GM18868 (cell line): ENCODE results near the gene DOK7.

Experiments used
- ATAC-seq: cut with Tn5 transposase; IDR thresholded peaks from one replicate; pipeline ENCODE4 v1.9.1; 2021; ENCODE audit warnings: mild to moderate bottlenecking, moderate library complexity; ENCODE audit not compliant: unreplicated experiment

The DOK7 gene

DNA sequence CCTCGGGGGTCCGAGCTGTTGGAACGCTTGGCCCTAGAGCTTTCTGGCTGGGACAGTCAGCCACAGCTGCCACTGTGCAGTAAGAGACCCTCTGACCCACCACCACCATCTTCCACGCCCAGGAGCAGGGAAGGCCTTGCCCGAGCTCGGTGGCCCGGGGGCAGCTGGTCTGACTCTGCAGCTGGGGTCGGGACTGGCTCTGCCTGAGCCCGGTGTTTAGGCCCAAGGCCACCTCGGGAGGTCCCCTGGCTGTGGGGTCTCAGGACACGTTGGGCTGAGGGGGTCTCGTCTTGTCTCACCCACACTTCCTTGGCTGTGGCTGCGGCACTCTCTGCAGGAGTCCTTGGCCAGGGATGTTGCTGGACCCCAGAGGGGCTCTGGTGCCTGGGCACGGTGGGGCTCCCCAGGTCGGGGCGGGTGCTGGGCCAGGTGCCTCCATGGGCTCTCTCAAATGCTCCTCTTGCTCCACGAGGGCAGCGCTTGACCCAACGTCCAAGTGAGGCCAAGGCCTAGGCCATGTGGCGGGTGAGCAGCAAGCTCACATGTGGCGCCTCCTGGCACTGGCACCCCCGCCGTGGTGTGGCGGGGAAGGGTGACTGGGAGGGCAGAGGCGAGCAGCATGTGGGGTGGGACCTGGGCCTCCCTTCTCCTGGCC, 22.9 kb downstream of the DOK7 start:
- ATAC-seq = no peak

DNA sequence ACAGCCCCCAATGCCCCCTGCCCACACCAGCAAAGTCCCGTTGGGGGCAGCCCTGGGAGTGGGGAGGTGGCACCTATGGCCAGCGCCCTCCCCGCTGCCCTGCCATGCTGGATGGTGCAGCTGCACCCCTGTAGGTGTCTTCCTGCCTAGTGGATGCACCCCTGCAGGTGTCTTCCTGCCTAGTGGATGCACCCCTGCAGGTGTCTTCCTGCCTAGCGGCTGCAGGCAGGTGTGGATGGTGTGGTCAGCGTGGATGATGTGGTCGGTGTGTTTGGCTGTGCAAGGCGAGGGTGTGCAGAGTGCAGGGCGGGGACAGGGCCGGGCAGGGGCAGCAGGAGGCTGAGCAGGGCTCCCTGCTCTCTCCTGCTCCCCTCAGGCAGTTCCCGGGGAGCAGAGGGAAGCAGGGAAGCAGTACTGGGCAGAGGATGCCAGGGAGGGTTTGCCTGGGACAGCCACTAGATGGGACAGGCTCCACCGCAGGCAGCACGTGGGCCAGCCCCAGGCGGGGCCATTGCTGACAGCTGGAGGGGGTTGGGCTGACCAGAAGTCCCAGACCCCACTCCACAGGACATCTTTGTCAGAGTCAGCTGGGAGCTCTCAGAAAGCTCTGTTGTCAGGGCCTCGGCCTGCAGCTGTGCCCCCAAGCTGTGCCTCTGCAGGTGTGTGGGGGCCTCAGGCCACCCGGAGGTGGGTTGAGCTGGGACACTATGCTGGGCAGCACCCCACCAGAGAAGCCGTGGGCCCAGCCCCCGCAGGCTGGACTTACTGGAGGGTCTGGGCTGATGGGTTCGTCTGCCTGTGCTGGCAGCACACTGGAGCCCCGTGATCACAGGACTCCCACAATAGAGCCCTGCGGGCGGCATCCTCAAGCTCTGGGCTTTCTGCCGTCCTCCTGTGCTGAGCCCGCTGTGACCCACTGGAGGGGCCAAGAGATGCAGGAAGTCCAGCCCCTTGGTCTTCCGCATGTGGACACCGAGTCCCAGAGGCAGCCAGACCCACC, 23.7 kb downstream of the DOK7 start:
- ATAC-seq = no peak

DNA sequence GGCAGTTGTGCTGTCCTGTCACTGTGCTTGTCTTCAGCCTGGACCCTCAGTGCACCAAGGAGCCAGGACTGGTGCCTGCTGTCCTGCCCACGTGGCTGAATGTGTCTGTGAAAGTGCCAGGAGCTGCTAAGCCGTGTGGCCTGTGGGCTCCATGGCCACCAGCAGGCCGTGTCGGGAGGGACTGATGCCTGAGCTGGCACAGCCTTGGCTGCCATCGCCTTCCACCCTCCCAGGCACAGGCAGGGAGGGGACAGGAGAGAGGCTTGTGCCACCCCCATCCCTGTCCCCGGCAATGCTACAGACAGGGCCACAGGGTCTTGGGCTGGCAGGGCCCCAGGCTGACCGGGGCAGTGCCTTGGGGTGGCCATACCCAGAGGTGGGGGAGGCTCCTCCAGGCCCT, 24.8 kb downstream of the DOK7 start:
- ATAC-seq = no peak

DNA sequence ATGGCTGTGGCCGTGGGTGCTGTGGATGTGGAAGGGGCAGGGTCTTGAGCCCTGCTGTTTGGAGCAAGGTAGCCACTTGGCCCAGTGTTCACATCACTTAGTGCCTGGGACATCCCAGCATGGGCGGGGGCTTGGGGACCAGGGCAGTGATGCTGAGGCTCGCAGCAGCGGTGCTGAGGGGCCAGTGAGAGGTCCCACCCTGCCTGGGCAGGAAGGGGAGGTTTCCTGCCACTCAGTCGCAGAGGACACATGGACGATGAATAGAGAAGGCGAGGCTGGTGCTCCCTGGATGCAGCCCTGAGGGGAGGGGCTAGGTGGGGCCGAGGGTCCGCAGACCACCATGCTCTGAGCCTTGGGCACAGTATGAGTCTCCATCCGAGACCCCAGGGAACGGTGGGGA, 25.7 kb downstream of the DOK7 start:
- no peak for ATAC-seq

DNA sequence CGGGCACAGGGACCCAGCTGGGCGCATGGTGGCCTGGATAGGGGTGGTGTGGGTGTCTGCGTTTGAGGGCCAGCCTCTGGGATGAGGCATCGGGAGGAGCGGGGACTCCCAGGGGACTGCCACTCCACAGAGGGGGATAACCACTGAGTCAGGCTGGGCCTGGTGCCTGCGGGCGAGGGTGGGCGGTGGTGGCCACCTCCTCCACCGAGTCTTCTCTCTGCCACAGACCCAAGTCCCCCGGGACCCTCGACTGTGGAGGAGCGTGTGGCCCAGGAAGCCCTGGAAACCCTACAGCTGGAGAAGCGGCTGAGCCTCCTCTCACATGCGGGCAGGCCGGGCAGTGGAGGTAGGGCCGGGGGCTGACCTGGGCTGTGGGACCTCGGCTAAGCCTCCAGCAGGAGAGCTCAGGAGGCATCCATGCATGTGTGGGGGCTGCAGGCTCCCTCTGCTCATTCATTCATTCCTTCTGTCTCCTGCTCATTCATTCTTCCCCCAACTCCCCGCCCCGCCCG, 26.4 kb downstream of the DOK7 start:
- no peak for ATAC-seq

DNA sequence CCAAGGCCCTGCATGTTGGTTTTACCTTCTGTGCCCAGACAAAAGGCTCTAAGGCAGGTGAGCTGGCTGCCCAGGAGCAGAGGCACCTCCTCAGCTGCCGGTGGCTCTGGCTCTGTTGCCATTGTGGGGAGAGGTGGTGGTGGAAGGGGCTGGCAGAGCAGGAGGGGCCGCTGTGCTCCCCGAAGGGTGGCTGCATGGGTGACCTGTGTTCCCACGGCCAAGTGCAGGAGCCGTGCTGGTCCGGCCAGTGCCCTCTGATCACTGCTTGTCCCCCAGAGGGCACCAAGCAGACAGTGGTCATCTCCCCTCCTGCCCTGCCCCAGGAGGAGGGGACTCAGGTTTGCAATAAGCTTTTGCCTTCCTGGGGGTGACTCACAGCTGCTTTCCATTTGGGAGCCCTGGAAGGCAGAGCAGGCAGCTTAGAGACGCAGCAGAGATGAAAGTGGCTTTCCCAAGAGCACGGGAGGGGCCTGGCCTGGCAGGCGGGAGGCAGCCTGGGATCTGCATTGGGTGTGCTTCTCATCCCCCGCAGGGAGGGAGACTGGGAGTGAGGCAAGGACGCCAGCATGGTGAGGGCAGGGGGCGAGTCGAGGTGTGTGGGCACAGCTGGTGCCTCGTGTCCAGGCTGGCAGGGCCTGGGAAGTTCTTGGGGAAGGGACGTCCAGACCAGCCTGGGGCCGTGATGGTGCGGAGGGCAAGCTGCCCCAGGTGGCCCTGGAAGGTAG, 28.7 kb downstream of the DOK7 start:
- ATAC-seq = no peak

DNA sequence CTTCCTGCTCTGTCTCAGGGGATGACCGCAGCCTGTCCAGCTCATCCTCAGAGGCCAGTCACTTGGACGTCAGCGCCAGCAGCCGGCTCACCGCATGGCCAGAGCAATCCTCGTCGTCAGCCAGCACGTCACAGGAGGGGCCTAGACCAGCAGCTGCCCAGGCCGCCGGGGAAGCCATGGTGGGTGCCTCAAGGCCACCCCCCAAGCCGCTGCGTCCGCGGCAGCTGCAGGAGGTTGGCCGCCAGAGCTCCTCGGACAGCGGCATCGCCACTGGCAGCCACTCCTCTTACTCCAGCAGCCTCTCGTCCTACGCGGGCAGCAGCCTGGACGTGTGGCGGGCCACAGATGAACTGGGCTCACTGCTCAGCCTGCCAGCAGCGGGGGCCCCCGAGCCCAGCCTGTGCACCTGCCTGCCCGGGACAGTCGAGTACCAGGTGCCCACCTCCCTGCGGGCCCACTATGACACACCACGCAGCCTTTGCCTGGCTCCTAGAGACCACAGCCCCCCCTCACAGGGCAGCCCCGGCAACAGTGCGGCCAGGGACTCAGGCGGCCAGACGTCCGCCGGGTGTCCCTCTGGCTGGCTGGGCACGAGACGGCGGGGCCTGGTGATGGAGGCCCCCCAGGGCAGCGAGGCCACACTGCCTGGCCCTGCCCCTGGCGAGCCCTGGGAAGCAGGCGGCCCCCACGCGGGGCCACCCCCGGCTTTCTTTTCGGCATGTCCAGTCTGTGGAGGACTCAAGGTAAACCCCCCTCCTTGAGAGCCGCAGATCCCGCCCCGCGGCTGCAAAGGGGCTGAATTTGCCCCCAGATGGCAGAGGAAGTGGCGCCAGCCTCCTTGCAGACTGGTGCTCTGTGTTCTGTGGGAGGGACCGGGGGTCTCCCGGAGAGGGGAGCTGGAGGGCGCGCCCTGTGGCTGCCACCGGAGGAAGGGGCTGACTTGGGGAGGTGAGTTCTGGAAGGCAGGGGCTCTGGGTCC, 29.9 kb downstream of the DOK7 start:
- no peak for ATAC-seq

DNA sequence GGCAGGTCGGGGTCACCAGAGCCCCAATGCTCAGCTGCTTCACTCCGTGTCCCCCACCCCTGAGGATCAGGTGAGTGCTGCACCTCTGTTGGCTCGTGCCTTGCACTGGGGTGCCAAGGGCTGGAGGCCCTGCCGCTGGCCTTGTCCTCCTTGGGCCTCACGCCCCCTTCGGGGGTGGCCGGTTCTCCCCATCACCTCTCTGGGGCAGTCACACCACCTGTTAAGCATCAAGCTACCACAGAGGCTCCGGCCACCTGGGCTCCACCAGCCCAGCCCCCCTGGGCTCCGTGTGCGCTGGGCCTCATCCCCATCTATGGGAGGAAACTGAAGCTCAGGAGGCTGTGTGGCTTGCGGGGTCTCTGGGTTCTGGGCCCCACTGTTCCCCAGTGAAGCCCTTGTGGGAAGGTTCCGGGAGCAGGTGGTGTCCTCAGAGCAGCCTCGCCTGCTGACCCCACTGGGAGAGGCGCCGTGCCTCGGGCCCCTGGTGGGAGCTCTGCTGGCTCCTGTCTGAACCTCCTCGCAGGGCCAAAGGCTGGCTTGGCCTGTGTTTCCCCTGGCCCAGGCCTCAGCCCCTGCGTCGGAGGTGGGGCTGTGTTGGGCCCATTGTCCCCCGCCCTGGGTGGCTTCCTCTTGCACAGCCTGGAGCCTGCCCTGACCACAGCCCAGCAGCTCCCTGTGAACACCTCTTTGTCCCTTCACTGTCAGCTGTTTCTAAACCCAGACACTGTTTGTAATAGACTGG, 30.8 kb downstream of the DOK7 start:
- no peak for ATAC-seq

DNA sequence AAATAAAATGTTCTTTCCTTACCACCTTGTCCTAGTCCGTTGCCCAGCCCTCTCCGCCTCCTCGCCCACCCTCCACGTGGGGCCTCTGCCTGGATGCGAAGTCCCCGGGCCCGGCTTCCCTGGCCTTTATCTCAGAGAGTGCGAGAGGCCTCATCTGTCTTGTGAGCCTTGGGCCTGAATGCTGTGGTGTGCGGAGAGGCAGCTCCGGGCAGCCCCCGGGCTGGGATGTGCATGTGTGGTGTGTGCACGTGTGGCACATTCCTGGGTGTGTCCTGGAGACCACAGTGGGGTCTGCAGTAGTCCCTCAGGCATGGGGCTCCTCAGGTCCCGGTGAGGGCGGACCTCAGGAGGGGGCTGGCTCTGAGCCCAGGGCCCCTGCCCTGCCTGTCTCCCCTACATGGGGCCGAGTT, 31.4 kb downstream of the DOK7 start:
- no peak for ATAC-seq

DNA sequence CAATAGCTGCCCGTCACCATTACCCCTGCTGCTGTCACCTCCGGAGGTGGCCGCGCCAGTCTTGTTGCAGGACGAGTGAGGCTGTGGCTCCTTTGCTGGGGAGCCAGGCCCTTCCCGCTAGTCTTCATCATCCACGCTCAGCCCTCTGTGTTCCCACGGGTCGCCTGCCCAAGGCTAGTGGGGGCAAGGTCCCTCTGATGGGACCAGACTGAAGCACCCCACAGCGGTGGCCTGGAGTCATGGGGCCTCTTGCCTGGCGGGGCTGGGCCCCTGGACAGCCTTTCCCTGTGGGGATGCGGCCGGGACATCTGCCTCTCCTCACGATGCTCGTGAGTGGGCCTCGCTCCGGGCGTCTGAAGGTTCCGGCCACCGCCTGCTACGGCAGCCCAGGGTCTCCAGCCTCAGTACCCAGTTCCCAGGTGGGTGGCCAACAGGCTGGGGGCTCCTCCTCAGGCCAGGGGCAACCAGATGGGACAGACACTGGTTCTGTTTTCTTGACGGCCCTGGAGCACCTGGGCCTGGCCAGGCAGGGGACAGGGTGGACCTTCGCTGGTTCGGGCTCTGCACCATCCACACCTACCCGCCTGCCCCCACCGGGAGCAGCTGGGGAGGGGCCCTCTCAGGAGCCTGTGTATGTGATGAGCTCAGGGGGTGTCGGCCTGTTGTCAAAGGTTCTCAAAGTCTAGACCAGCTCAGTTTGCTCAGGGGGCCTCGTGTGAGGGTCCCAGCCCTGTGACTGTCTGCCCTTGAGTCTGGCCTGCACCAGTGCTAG, 32.3 kb downstream of the DOK7 start:
- no peak for ATAC-seq

DNA sequence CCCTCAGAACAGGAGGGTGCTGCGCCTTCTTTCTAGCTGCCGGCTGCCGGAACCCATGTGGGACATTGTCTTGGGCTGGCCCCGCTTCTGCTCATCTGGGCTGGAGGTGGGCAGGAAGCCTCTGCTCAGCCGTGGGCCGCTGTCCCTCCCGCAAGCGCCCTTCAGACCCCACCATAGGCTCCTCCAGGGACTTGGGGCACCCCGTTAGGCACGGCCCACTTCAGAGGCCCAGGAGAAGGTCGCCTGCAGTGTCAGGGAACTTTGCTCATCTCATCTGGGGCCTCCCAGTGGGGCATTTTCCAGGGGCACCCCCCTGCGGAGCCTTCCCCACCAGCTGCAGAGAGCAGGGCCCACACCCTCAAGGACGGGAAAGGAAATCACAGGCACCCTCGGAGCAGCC, 32.9 kb downstream of the DOK7 start:
- no peak for ATAC-seq

DNA sequence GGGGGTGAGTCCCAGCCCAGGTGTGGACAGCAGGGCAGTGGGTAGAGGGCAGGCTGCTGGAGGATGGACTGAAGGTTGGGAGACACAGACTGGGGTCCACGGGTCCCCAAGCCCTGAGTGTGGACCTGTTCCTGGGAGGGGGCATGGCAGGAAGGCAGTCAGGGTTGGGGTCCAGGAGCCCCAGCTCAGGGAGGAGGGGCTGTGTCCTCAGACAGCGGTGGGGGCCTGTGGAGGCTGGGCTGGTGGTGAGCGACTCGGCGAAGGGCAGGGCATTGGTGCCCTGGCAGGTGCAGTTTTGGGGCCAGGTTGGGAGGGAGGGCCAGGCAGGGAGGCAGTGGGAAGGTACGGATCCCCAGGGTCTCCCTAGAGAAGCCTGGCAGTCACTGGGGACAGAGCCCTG, 34.0 kb downstream of the DOK7 start:
- no peak for ATAC-seq

DNA sequence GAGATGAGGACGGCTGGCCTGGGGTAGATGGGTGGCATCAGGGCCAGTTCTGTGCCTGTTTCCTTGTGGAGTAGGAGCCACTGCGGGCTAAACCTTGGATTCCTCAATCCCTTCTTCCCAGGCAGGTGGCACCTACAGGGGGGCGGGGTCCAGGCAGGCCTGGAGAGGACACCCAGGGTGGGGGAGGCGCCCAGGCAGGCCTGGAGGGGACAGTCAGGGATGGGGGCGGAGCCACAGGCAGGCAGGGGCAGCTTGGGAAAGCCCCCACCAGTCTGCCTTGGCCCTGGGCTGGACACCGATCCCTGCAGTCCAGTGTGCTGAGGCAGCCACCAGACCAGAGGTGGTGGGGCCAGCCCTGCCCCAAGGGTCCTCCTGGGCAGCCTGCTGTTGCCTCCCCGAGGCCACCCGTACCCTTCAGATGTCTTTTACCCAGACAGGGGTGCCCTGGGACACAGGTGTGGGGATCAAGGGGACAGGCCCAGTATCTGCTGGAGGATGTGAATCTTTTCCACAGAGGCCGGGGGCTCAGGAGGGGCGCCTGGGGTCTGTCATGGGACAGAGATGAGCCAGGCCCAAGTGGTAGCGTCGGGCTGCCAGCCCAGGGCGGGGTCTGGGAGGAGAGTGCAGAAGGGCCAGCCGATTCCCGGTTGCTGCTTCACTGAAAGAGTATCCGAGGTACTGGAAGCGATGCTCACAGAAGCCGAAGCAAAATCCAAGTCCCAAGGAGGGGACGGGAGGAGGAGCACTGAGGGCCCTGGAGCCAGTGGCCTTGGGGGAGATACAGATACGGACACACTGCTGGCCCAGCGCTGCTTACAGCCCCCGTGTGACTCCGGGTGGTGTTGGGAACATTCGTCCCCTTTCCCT, 34.6 kb downstream of the DOK7 start:
- ATAC-seq = no peak

DNA sequence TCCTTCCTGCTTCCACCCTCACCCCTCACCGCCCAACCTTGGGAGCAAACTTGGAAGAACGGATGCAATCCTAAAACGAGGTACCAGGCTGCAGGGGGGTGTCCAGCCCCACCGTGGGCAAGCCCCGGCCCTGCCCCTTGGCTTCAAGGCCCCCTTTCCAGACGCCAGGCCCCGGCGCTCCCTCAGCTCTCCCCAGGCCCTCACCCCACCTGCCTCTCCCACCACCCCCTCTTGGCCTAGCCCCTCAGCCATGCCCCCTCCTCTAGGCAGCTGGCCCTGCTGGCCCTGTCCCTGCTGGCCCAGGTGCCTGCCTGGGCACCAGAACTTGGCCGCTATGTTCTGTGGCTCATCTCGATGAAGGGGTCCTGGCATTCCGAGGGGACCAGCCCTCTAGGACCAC, 35.3 kb downstream of the DOK7 start:
- ATAC-seq = no peak

DNA sequence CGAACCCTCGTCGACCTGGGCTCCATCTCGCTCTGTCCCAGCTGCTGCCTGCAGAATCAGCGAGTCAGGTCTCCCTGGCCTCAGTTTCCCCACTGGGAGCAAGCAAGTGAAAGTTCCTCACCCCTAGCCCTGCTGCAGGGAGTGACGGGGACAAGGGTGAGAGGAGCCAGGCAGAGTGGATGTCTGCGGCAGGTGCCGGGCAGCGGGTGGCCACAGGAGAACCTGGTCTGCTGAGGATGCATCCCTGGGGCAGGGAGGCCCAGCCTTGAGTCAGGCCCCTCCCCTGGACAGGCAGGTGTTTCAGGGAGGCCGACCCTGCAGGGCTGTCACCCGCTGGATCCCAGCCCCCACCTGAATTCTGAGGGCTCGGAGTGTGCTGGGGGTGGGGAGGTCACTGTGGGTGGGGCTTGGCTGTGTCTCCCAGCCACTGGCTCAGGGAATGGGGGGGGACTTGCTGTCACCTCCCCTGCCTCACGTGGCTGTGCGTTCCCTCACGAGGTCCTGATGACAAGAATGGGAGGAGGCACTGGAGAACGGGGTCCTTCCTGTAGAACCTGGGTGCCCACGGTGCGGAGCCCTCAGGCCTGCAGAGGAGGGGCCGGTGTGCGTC, 35.9 kb downstream of the DOK7 start:
- ATAC-seq = no peak

DNA sequence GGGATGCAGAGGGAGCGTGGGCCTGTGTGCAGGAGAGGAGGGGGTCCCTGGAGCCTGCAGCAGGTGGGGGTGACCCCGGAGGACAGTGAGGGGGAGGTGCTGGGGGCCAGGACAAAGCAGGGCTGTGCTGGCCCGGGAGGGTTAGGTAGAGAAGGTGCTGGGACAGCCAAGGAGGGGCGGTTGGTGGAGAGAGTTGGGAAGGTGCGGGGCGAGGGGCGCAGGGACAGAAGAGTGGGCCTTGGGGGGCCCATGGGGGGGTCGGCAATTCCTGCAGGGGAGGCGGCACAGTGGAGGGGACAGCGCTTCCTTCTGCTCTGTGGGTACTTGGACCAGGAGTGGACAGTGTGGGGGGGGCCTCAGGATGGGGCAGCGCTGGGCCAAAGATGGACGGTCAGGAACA, 36.6 kb downstream of the DOK7 start:
- ATAC-seq = no peak

DNA sequence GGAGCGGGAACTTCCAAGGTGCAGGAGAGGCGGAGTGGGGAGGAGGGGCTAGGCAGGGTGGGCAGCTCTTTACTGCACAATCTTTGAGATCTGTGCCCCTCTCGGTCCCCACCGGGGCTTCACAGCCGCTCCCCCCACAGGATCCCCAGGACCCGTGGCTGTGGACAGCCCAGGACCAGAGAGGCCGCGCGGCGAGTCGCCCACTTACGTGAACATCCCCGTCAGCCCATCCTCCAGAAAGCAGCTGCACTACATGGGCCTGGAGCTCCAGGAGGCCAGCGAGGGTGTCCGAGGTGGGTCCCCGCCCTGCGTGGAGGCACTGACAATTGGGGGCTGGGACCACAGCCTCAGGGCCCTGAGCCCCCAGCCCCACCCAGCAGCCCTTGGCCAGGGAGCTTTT, 37.0 kb downstream of the DOK7 start:
- no peak for ATAC-seq
